GM18951 (cell line): ENCODE results near the gene YIF1A.

Experiments
- POLR2A ChIP-seq: IDR thresholded peaks from 4 replicates; pipeline ENCODE4 v1.6.1; 2011; ENCODE audit warnings: mild to moderate bottlenecking; ENCODE audit not compliant: insufficient read length, insufficient read depth; ENCODE audit errors: extremely low read depth
- in situ Hi-C: fragments of 300-500 bp; cut with MboI; formaldehyde crosslinking; loops from one replicate; pipeline ENCODE4 v1.12.0; 2022; ENCODE audit warnings: low sequenced_read_pairs, mixed read lengths, inconsistent platforms; ENCODE audit not compliant: unreplicated experiment

The YIF1A gene

GRCh38 chr11:66310324-66310723 is 21.4 kb upstream of the YIF1A start:
- in situ Hi-C loops = no loop called here
- no peak for TF ChIP-seq POLR2A

DNA sequence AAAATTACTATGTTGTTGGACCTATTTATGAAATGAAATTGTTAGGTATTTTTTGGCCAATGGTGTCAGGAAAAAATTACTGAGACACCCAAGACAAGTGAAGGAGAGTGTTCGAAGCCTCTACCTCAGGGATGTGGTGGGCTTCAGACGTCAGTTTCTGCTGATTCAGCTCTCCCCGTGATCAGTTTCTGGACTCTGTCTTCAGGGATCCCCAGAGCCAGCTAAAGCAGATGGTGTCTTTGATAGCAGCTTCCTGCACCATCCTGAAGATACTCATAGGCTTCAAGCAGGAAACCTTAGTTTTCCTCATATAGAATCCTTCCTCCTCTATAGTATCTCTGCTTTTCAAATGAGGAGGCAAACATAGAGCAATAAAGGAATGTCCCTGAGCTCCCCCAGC is 20.5 kb upstream of the YIF1A start:
- no peak for TF ChIP-seq POLR2A
- in situ Hi-C loops = no loop called here

- in situ Hi-C loops = no loop called here
- no peak for TF ChIP-seq POLR2A
Measured at GRCh38 chr11:66302656-66303055, 13.7 kb upstream of the YIF1A start.

GRCh38 chr11:66299186-66299585 is 10.2 kb upstream of the YIF1A start:
- no peak for TF ChIP-seq POLR2A
- in situ Hi-C loops = no loop called here

DNA sequence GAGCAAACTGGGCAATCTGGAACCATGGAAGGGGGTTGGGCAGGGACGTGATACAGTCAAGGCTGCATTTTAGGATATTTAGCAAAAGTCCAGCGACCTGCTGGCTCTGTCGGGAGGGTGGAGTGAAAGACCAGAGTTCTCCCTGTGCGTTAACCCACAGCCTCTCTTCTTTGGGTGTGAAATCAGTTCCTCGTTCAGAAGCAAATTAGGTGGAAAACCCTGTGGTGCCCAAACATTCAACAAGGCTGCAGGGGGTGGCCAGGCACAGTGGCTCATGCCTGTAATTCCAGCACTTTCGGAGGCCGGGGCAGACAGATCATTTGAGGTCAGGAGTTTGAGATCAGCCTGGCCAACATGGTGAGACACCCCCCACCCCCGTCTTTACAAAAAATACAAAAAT is 8.7 kb upstream of the YIF1A start:
- in situ Hi-C loops = no loop called here
- TF ChIP-seq POLR2A = no peak

DNA sequence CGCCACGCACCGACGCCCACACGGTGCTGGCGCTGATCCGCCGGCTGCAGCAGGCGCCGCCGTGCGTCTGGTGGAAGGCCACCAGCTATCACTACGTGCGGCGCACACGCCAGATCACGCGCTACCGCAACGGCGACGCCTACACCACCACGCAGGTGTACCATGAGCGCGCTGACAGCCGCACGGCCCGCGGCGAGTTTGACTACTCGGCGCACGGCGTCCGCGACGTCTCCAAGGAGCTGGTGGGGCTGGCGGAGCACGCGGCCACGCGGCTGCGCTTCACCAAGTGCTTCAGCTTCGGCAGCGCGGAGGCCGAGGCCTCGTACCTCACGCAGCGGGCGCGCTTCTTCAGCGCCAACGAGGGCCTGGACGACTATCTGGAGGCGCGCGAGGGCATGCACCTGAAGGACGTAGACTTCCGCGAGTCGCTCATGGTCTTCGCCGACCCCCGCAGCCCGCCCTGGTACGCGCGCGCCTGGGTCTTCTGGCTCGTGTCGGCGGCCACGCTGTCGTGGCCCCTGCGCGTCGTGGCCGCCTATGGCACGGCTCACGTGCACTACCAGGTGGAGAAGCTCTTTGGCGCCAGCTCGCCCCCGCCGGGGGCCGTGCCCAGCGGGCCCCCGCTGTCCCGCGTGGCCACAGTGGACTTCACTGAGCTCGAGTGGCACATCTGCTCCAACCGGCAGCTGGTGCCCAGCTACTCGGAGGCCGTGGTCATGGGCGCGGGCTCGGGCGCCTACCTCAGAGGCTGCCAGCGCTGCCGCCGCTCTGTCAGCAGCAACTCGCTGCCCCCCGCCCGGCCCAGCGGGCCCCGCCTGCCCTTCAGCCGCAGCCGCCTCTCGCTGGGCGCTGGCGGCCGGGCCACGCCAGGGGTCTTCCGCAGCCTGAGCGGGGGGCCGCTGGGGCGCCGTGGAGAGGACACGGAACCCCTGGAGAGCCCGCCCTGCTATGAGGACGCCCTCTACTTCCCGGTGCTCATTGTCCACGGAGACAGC is 6.0 kb upstream of the YIF1A start:
- in situ Hi-C loops = no loop called here
- TF ChIP-seq POLR2A = no peak

GRCh38 chr11:66293777-66294625 is 5.1 kb upstream of the YIF1A start:
- in situ Hi-C loops = no loop called here
- TF ChIP-seq POLR2A = no peak

DNA sequence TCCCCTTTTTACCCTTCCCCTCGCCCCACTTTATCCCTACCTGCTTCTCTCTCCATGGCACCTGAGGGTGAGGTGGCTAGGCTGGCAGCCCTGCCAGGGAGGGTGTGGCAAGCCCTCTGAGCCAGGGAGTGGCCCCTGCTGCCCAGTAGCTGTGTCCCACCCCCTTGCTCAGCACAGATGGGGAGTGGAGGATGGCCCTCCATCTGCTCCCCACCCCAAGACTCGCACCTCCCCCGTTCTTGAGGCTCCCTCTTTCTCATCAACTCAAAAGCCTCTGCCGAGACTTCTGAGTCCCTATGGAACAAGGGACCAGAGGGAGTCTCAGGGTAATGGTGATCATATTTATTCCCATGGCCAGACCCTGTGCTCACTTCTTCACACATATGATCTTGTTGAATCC is 4.4 kb upstream of the YIF1A start:
- in situ Hi-C loops = no loop called here
- no peak for TF ChIP-seq POLR2A

DNA sequence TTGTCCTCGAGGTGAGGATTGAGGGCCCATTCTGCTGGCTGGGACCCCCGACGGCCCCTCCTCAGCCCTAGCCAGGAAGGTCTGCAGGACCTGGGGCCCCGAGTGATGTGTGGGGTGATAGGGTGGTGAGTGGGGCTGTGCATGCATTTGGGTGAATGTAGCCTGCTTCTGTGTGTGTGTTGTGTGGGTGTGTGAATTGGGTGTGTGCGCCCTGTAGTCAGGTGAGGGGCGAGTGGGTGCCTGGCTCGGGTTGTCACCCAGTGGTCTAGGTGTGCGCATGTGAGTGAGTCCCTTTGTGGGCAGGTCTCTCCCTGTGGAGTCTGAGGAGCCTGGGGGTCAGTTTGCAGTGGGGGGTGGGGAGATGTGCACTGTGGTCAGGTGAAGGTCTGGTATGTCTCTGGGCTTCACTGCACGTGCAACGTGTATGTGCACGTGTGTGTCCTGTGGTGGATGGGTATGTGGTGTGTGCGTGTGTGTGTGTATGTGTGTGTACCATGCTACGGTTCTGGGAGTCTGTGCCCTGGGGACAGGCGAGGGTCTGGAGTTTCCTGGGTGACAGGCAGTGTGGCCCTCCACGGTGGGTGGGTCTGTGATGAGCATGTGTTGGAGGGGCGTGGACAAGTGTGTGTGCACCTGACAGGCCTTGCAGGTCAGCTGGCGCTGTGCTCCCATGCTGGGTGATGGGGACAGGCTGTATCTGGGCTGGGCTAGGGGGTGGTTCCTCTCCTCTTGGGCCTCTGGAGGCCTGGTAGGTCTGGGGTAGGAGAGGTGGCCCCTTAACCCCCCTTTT is 3.8 kb upstream of the YIF1A start:
- no peak for TF ChIP-seq POLR2A
- in situ Hi-C loops = no loop called here

GRCh38 chr11:66291706-66292542 is 3.0 kb upstream of the YIF1A start, which contains the start of gene TMEM151A:
Gene TMEM151A, plus strand, starts transcription at chr11:66291894. Its CDS starts 120 bp downstream, at chr11:66292014.
- TF ChIP-seq POLR2A = no peak

DNA sequence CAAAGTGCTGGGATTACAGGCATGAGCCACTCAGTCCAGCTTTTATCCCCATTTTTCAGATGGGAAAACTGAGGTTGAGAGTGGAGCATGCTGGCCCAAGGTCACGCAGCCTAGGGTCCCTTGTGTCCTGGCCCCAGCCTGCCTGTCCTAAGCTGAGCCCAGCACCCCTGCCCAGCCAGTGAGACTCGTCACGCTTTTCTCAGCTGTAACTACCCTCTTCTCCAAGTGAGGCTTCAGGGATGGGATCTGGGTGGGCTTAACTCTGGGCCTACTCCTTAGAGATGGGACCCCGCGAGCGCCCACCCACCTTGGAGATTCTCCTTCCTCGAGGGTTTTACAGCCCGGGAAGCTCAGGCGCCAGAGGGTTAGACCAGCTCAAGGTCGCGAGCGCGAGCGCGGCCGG is 2.4 kb upstream of the YIF1A start:
- TF ChIP-seq POLR2A = no peak
- in situ Hi-C loops = no loop called here

More at GRCh38 chr11:66291706-66292542, 3.0 kb upstream of the YIF1A start, which contains the start of gene TMEM151A:
- in situ Hi-C loops = no loop called here

DNA sequence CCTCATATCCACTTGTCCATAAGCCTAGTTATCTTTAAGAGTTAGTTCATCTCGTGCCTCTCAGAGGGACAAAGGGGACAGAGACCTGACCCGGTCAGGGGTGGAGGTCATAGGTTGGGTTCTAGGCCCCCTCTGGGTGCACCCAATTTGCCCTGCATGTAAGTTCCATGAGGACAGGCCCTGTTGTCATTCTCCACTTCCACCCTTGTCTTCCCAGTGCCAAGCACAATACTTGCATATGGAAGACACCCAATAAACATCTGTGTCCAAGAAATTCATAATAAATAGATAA is 1.3 kb upstream of the YIF1A start:
- no peak for TF ChIP-seq POLR2A
- in situ Hi-C loops = no loop called here

DNA sequence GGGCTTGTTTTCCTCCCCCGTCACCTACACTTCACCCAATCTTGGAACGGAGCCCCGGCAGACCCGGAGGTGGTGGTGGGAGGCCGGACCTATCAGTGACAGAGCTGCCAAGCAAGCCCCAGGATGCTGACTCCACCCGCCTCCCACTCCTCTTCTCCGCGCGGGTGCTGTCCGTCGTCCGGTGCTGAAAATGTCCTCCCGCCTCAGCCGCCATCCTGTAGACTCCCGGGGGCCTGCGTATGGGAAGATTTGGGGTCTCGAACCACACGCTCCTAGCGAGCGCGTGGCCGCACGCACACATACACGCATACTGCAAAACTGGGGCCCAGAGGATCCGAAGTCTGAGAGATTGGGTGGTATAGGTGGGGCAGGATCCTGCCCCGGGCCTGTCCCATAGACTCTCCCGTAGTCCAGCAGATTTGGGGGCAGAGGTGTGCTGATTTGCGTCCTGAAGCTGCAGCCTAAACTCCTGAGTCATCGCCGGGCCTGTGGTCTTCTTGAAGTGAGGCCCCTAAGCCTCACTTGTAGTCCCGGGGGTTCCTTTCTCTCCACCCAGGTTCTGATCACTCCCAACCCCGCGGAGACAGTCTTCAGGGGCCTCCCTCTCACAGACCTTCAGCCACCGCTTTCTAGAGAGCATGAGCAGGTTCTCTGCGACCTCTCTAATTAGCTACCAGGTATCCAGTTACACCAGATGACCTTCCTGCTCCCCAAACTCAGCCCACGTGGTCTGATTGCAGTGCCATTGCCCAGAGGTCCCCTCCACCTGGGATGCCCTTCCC is 796 bp upstream of the YIF1A start:
- in situ Hi-C loops = no loop called here
- no peak for TF ChIP-seq POLR2A
